ENCODE data around the gene TOMM22. TPM values are rescaled to one million over a fixed set of nuclear protein-coding genes. Genes with fewer than 3 reads are reported as not detected.
"Not testable (repeated sequence)": the region's sequence is repeated elsewhere in the genome, so short reads cannot be mapped to it uniquely, and the experiment has no call there.

Gene TOMM22
- total and polyA plus RNA-seq, 4 donors = 25.6 to 57.7 (median 29.2) TPM

DNA sequence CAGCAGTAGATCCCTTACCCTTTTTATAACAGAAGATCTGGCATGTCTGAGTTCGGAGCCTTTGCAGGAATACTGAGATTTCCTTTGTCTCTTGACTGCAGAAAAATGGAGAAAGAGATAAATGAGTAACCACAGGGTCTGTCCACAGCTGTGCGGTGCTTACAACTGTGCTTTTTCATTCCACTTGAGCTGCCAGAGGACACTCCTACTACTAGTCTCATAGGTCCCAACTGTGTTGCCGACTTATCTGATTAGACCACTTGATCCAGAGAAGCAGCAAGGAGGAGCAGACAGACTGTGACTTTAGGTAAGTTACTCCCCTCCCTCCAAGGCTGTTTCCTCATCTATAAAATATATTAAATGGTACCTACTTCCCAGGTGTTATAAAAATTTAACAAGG lies 43.0 kb upstream of the TOMM22 start:
- Histone ChIP-seq H3K9ac (ENCODE audit: insufficient read depth in 1 of 2, low read length in 2 of 2) (no peak overlapping the region), H3K9me3 (ENCODE audit: control insufficient read depth in 4 of 4, insufficient read depth in 3 of 4, low read length in 3 of 4) (no peaks in the 10 kb centered on the region), H3K4me3 (no peak overlapping the region), H3K27ac (ENCODE audit: low read depth in 1 of 2, low read length in 1 of 2) (no peak overlapping the region), H3K27me3 (ENCODE audit: control insufficient read depth in 3 of 3, insufficient read depth in 3 of 3, low read length in 2 of 3) (no peaks in the 10 kb centered on the region), H3K36me3 (ENCODE audit: control insufficient read depth in 4 of 4, insufficient read depth in 4 of 4, low read length in 4 of 4) (peaks cover 0 to 6% (median 0%) of the 10 kb centered on the region in 4 donors), H3K4me1 (ENCODE audit: control insufficient read depth in 5 of 5, insufficient read depth in 5 of 5, low read length in 5 of 5) (no peaks in the 10 kb centered on the region)
- 56 to 84% methylated on average over 3 of the region's 3 CpGs for WGBS, 2 donors
- no peak for DNase-seq
- ATAC-seq (ENCODE audit: insufficient read depth, low FRiP score) = no peak
- TF ChIP-seq, protein P1, sequence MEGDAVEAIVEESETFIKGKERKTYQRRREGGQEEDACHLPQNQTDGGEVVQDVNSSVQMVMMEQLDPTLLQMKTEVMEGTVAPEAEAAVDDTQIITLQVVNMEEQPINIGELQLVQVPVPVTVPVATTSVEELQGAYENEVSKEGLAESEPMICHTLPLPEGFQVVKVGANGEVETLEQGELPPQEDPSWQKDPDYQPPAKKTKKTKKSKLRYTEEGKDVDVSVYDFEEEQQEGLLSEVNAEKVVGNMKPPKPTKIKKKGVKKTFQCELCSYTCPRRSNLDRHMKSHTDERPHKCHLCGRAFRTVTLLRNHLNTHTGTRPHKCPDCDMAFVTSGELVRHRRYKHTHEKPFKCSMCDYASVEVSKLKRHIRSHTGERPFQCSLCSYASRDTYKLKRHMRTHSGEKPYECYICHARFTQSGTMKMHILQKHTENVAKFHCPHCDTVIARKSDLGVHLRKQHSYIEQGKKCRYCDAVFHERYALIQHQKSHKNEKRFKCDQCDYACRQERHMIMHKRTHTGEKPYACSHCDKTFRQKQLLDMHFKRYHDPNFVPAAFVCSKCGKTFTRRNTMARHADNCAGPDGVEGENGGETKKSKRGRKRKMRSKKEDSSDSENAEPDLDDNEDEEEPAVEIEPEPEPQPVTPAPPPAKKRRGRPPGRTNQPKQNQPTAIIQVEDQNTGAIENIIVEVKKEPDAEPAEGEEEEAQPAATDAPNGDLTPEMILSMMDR (IDR thresholded peaks at IDR 0.05; ENCODE audit: control extremely low read depth, extremely low read depth) = no peak

DNA sequence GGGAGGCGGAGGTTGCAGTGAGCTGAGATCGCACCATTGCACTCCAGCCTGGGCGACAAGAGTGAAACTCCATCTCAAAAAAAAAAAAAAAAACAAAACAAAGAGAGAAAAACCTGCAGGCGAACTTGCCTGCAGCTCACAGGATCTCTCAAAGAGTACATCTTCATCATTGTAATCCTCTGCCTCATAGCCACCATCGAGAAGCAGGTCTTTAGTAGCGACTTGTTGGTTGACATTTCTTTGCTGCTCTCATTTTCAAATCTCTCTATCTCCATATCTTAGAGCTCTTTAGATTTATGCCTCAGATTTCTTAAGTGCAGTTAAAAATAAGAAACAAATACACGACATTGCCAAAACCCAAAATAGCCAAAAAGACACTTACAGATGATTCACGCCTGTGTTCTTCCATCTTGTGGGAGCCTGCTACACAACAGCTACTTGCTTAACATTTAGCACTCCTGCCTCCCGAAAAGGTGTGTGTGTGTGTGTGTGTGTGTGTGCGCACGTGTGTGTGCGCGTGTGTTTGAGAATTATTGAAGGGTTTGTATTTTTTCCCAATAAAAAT lies 40.2 kb upstream of the TOMM22 start:
- no peaks in the 10 kb centered on the region for H3K4me1 ChIP-seq (ENCODE audit: control insufficient read depth in 5 of 5, insufficient read depth in 5 of 5, low read length in 5 of 5)
- H3K36me3 ChIP-seq (ENCODE audit: control insufficient read depth in 4 of 4, insufficient read depth in 4 of 4, low read length in 4 of 4) = peaks cover 0 to 2% (median 0%) of the 10 kb centered on the region in 4 donors
- no peak overlapping the region for H3K27ac ChIP-seq (ENCODE audit: low read depth in 1 of 2, low read length in 1 of 2)
- no peak for ATAC-seq (ENCODE audit: insufficient read depth, low FRiP score)
- whole genome bisulfite sequencing, 2 donors = 94% methylated on average over 13 of the region's 13 CpGs
- no peaks in the 10 kb centered on the region for H3K9me3 ChIP-seq (ENCODE audit: control insufficient read depth in 4 of 4, insufficient read depth in 3 of 4, low read length in 3 of 4)
- DNase-seq = no peak
- H3K27me3 ChIP-seq (ENCODE audit: control insufficient read depth in 3 of 3, insufficient read depth in 3 of 3, low read length in 2 of 3) = no peaks in the 10 kb centered on the region
- TF ChIP-seq, protein P1 (IDR thresholded peaks at IDR 0.05; ENCODE audit: control extremely low read depth, extremely low read depth) = no peak
- H3K4me3 ChIP-seq = no peak overlapping the region
- H3K9ac ChIP-seq (ENCODE audit: insufficient read depth in 1 of 2, low read length in 2 of 2) = no peak overlapping the region

DNA sequence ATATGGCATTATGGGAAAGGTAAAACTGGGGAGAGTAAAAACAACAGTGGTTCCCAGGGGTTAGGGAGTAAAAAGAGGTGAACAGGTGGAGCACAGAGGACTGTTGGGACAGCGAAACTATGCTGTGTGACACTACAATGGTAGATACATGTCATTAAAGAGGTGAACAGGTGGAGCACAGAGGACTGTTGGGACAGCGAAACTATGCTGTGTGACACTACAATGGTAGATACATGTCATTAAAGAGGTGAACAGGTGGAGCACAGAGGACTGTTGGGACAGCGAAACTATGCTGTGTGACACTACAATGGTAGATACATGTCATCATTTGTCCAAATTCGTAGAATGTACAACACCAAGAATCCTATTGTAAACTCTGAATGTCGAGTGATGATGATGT lies 37.5 kb upstream of the TOMM22 start:
- not testable (repeated sequence) for H3K36me3 ChIP-seq (ENCODE audit: control insufficient read depth in 4 of 4, insufficient read depth in 4 of 4, low read length in 4 of 4); DNase-seq; H3K27ac ChIP-seq (ENCODE audit: low read depth in 1 of 2, low read length in 1 of 2); H3K27me3 ChIP-seq (ENCODE audit: control insufficient read depth in 3 of 3, insufficient read depth in 3 of 3, low read length in 2 of 3); H3K4me1 ChIP-seq (ENCODE audit: control insufficient read depth in 5 of 5, insufficient read depth in 5 of 5, low read length in 5 of 5); H3K4me3 ChIP-seq; H3K9me3 ChIP-seq (ENCODE audit: control insufficient read depth in 4 of 4, insufficient read depth in 3 of 4, low read length in 3 of 4); H3K9ac ChIP-seq (ENCODE audit: insufficient read depth in 1 of 2, low read length in 2 of 2)
- WGBS, 2 donors = 92 to 95% methylated on average over 4 to 5 of the region's 5 CpGs
- peak; percentile 94 for ATAC-seq (ENCODE audit: insufficient read depth, low FRiP score)

DNA sequence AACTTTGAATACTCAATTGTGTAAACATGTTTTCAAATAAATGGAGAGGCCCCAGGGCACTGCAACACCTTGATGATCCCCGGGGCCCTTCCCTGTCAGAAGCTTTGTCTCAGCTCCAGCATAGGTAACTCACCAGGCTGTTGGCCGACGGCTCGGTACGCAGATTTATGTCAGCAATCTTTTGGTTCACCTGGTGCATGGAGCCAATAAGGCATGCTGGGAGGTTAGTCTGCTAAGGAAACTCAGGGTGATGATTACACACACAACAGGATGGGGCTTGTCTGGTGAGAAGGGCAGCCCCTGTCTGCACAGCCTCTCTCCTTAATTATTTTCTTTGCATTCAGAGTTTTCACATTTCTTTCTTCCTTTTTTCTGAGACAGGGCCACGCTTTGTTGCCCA lies 36.3 kb upstream of the TOMM22 start:
- H3K9ac ChIP-seq (ENCODE audit: insufficient read depth in 1 of 2, low read length in 2 of 2) = no peak overlapping the region
- H3K27ac ChIP-seq (ENCODE audit: low read depth in 1 of 2, low read length in 1 of 2) = no peak overlapping the region
- H3K4me3 ChIP-seq = no peak overlapping the region
- H3K36me3 ChIP-seq (ENCODE audit: control insufficient read depth in 4 of 4, insufficient read depth in 4 of 4, low read length in 4 of 4) = no peaks in the 10 kb centered on the region
- no peak for ATAC-seq (ENCODE audit: insufficient read depth, low FRiP score)
- H3K9me3 ChIP-seq (ENCODE audit: control insufficient read depth in 4 of 4, insufficient read depth in 3 of 4, low read length in 3 of 4) = no peaks in the 10 kb centered on the region
- DNase-seq = no peak
- H3K27me3 ChIP-seq (ENCODE audit: control insufficient read depth in 3 of 3, insufficient read depth in 3 of 3, low read length in 2 of 3) = no peaks in the 10 kb centered on the region
- WGBS, 2 donors = 89 to 93% methylated on average over 6 of the region's 6 CpGs
- TF ChIP-seq, protein P1 (IDR thresholded peaks at IDR 0.05; ENCODE audit: control extremely low read depth, extremely low read depth) = no peak
- H3K4me1 ChIP-seq (ENCODE audit: control insufficient read depth in 5 of 5, insufficient read depth in 5 of 5, low read length in 5 of 5) = no peaks in the 10 kb centered on the region
